ENCODE data around the gene NTNG2. TPM values are rescaled to one million over a fixed set of nuclear protein-coding genes. Genes with fewer than 3 reads are reported as not detected.
A peak's percentile ranks its signal among the peaks of the same experiment; 100 is the strongest.

Gene NTNG2
- total and polyA plus RNA-seq, 2 of the 13 experiments (the other 11 are each of a cell fraction or from before 2014, with no cell fraction given): 0.02 to 0.36 TPM

DNA sequence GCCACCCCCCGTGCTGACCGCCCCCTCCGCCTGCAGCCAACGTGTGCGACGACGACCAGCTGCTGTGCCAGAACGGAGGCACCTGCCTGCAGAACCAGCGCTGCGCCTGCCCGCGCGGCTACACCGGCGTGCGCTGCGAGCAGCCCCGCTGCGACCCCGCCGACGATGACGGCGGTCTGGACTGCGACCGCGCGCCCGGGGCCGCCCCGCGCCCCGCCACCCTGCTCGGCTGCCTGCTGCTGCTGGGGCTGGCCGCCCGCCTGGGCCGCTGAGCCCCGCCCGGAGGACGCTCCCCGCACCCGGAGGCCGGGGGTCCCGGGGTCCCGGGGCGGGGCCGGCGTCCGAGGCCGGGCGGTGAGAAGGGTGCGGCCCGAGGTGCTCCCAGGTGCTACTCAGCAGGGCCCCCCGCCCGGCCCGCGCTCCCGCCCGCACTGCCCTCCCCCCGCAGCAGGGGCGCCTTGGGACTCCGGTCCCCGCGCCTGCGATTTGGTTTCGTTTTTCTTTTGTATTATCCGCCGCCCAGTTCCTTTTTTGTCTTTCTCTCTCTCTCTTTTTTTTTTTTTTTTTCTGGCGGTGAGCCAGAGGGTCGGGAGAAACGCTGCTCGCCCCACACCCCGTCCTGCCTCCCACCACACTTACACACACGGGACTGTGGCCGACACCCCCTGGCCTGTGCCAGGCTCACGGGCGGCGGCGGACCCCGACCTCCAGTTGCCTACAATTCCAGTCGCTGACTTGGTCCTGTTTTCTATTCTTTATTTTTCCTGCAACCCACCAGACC is 80.2 kb downstream of the NTNG2 start (continued):
- TF ChIP-seq, protein P1, sequence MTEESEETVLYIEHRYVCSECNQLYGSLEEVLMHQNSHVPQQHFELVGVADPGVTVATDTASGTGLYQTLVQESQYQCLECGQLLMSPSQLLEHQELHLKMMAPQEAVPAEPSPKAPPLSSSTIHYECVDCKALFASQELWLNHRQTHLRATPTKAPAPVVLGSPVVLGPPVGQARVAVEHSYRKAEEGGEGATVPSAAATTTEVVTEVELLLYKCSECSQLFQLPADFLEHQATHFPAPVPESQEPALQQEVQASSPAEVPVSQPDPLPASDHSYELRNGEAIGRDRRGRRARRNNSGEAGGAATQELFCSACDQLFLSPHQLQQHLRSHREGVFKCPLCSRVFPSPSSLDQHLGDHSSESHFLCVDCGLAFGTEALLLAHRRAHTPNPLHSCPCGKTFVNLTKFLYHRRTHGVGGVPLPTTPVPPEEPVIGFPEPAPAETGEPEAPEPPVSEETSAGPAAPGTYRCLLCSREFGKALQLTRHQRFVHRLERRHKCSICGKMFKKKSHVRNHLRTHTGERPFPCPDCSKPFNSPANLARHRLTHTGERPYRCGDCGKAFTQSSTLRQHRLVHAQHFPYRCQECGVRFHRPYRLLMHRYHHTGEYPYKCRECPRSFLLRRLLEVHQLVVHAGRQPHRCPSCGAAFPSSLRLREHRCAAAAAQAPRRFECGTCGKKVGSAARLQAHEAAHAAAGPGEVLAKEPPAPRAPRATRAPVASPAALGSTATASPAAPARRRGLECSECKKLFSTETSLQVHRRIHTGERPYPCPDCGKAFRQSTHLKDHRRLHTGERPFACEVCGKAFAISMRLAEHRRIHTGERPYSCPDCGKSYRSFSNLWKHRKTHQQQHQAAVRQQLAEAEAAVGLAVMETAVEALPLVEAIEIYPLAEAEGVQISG (CRISPR knock-in tag; IDR thresholded peaks at IDR 0.05): 0 out of 2 replicates have a peak, but pooled peaks have one; percentile 5
- TF ChIP-seq ZNF816 (CRISPR knock-in tag; IDR thresholded peaks at IDR 0.05; ENCODE audit: borderline replicate concordance): no peak
- TF ChIP-seq HNRNPLL (IDR thresholded peaks at IDR 0.05; ENCODE audit: low read depth, low read length, poor library complexity, severe bottlenecking): no peak
- TF ChIP-seq ZNF180 (CRISPR knock-in tag; IDR thresholded peaks at IDR 0.05; ENCODE audit: borderline replicate concordance, low read depth): no peak
- no peak for TF ChIP-seq ADNP (CRISPR knock-in tag; IDR thresholded peaks at IDR 0.05)
- TF ChIP-seq NR2C2 (CRISPR knock-in tag; IDR thresholded peaks at IDR 0.05; ENCODE audit: borderline replicate concordance): no peak
- peak; percentile 38; the same call in 1 of the 2 replicates for TF ChIP-seq ZNF263 (CRISPR knock-in tag; IDR thresholded peaks at IDR 0.05)
- TF ChIP-seq SP1 (IDR thresholded peaks at IDR 0.05): no peak
- no peak for TF ChIP-seq SP1 (CRISPR knock-in tag; IDR thresholded peaks at IDR 0.05)
- TF ChIP-seq, protein P2, sequence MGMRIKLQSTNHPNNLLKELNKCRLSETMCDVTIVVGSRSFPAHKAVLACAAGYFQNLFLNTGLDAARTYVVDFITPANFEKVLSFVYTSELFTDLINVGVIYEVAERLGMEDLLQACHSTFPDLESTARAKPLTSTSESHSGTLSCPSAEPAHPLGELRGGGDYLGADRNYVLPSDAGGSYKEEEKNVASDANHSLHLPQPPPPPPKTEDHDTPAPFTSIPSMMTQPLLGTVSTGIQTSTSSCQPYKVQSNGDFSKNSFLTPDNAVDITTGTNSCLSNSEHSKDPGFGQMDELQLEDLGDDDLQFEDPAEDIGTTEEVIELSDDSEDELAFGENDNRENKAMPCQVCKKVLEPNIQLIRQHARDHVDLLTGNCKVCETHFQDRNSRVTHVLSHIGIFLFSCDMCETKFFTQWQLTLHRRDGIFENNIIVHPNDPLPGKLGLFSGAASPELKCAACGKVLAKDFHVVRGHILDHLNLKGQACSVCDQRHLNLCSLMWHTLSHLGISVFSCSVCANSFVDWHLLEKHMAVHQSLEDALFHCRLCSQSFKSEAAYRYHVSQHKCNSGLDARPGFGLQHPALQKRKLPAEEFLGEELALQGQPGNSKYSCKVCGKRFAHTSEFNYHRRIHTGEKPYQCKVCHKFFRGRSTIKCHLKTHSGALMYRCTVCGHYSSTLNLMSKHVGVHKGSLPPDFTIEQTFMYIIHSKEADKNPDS (CRISPR knock-in tag; IDR thresholded peaks at IDR 0.05): no peak
- TF ChIP-seq, protein P3, sequence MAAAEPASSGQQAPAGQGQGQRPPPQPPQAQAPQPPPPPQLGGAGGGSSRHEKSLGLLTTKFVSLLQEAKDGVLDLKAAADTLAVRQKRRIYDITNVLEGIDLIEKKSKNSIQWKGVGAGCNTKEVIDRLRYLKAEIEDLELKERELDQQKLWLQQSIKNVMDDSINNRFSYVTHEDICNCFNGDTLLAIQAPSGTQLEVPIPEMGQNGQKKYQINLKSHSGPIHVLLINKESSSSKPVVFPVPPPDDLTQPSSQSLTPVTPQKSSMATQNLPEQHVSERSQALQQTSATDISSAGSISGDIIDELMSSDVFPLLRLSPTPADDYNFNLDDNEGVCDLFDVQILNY (CRISPR knock-in tag; conservative IDR thresholded peaks at IDR 0.05): 0 out of 2 replicates have a peak, but pooled peaks have one; percentile 24
- TF ChIP-seq ZNF335 (CRISPR knock-in tag; IDR thresholded peaks at IDR 0.05): no peak
- peak; percentile 93; the same call in 1 of the 2 replicates for TF ChIP-seq ZNF777 (CRISPR knock-in tag; IDR thresholded peaks at IDR 0.05)
- TF ChIP-seq, protein P4, sequence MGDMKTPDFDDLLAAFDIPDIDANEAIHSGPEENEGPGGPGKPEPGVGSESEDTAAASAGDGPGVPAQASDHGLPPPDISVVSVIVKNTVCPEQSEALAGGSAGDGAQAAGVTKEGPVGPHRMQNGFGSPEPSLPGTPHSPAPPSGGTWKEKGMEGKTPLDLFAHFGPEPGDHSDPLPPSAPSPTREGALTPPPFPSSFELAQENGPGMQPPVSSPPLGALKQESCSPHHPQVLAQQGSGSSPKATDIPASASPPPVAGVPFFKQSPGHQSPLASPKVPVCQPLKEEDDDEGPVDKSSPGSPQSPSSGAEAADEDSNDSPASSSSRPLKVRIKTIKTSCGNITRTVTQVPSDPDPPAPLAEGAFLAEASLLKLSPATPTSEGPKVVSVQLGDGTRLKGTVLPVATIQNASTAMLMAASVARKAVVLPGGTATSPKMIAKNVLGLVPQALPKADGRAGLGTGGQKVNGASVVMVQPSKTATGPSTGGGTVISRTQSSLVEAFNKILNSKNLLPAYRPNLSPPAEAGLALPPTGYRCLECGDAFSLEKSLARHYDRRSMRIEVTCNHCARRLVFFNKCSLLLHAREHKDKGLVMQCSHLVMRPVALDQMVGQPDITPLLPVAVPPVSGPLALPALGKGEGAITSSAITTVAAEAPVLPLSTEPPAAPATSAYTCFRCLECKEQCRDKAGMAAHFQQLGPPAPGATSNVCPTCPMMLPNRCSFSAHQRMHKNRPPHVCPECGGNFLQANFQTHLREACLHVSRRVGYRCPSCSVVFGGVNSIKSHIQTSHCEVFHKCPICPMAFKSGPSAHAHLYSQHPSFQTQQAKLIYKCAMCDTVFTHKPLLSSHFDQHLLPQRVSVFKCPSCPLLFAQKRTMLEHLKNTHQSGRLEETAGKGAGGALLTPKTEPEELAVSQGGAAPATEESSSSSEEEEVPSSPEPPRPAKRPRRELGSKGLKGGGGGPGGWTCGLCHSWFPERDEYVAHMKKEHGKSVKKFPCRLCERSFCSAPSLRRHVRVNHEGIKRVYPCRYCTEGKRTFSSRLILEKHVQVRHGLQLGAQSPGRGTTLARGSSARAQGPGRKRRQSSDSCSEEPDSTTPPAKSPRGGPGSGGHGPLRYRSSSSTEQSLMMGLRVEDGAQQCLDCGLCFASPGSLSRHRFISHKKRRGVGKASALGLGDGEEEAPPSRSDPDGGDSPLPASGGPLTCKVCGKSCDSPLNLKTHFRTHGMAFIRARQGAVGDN (CRISPR knock-in tag; IDR thresholded peaks at IDR 0.05): peak; percentile 50; the same call in 1 of the 2 replicates
- TF ChIP-seq GATA4 (IDR thresholded peaks at IDR 0.05; ENCODE audit: borderline replicate concordance, low read depth): no peak
- TF ChIP-seq, protein P5, sequence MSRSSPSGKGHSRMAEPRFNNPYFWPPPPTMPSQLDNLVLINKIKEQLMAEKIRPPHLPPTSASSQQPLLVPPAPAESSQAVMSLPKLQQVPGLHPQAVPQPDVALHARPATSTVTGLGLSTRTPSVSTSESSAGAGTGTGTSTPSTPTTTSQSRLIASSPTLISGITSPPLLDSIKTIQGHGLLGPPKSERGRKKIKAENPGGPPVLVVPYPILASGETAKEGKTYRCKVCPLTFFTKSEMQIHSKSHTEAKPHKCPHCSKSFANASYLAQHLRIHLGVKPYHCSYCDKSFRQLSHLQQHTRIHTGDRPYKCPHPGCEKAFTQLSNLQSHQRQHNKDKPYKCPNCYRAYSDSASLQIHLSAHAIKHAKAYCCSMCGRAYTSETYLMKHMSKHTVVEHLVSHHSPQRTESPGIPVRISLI (CRISPR knock-in tag; IDR thresholded peaks at IDR 0.05; ENCODE audit: borderline replicate concordance): 0 out of 2 replicates have a peak, but pooled peaks have one; percentile 27
- no peak for TF ChIP-seq RARA (CRISPR knock-in tag; IDR thresholded peaks at IDR 0.05)

Measured in HepG2 (cell line).